H1 (cell line): Measurements from ENCODE around the gene PLCB2. TPM values are rescaled to one million over a fixed set of nuclear protein-coding genes. Genes with fewer than 3 reads are reported as not detected.

ENCODE experiments used
- CTCF ChIA-PET: fragments of 300-600 bp; sonication (Branson Sonifier 250); formaldehyde crosslinking; loops from one replicate; lab custom pipeline; 2021; ENCODE audit not compliant: partially characterized antibody; lab: Charles Lee
- POLR2A ChIA-PET: fragments of 300-600 bp; sonication (Branson Sonifier 250); formaldehyde crosslinking; loops from one replicate; lab custom pipeline; 2021; ENCODE audit warnings: inconsistent platforms; ENCODE audit not compliant: partially characterized antibody; lab: Charles Lee
- DNase-seq, 2 experiments: peaks; one replicate each; pipeline versions ENCODE4 v3.0.0 to v3.0.0-alpha.2; 2010 to 2022; ENCODE audit warnings: low spot score in 2 of 2, low read depth in 1 of 2, mixed read lengths in 1 of 2
- FAIRE-seq: peaks from 2 replicates; lab custom pipeline; 2011; peaks lifted over from hg19 to GRCh38; lab: Jason Lieb, UNC
- H2AFZ ChIP-seq: 2 replicates; pipeline ENCODE4 v1.8.1; 2012; ENCODE audit warnings: low read length, inconsistent platforms
- H2AK5ac ChIP-seq: 2 replicates; pipeline ENCODE4 v1.6.1; 2013; ENCODE audit warnings: low read depth, low read length
- H2BK120ac ChIP-seq: replicated peaks from 2 replicates; pipeline ENCODE3; 2013; ENCODE audit warnings: low read depth, low read length, inconsistent platforms
- H2BK12ac ChIP-seq: 2 replicates; pipeline ENCODE4 v1.6.1; 2013; ENCODE audit warnings: low read depth, low read length
- H2BK15ac ChIP-seq: 2 replicates; pipeline ENCODE4 v1.6.1; 2013; ENCODE audit warnings: low read length
- H2BK20ac ChIP-seq: 2 replicates; pipeline ENCODE4 v1.6.1; 2013; ENCODE audit warnings: low read length
- H2BK5ac ChIP-seq: 2 replicates; pipeline ENCODE4 v1.6.1; 2013; ENCODE audit warnings: low read depth, low read length
- H3K14ac ChIP-seq: 2 replicates; pipeline ENCODE4 v1.6.1; 2013; ENCODE audit warnings: inconsistent platforms; ENCODE audit not compliant: insufficient read length
- H3K18ac ChIP-seq: 2 replicates; pipeline ENCODE4 v1.6.1; 2013; ENCODE audit warnings: low read length; ENCODE audit errors: extremely low read depth
- H3K23ac ChIP-seq: 2 replicates; pipeline ENCODE4 v1.6.1; 2013; ENCODE audit warnings: inconsistent platforms; ENCODE audit not compliant: insufficient read length
- H3K23me2 ChIP-seq: 2 replicates; pipeline ENCODE4 v1.6.1; 2013; ENCODE audit warnings: low read depth, low read length
- H3K27ac ChIP-seq: 2 replicates; pipeline ENCODE4 v1.6.1; 2011; ENCODE audit warnings: low read depth, low read length, inconsistent platforms
- H3K27me3 ChIP-seq, 4 experiments: replicated peaks in 1 of 4; 1 replicate in 1 of 4; 2 replicates in 3 of 4; pipeline versions ENCODE4 v1.6.1 to v1.8.1; 2011 to 2013; ENCODE audit warnings: low read length in 3 of 4, mild to moderate bottlenecking in 3 of 4, inconsistent platforms in 2 of 4, mixed read lengths in 2 of 4, moderate library complexity in 1 of 4; ENCODE audit not compliant: control insufficient read depth in 3 of 4, insufficient read depth in 3 of 4; ENCODE audit errors: extremely low read depth in 1 of 4
- H3K36me3 ChIP-seq, 4 experiments: 2 replicates each; pipeline versions ENCODE4 v1.6.1 to v1.8.1; 2011 to 2013; ENCODE audit warnings: mild to moderate bottlenecking in 4 of 4, low read length in 3 of 4, moderate library complexity in 2 of 4, control low read depth in 1 of 4, inconsistent platforms in 1 of 4; ENCODE audit not compliant: insufficient read depth in 4 of 4, control insufficient read depth in 2 of 4
- H3K4ac ChIP-seq: replicated peaks from 2 replicates; pipeline ENCODE3; 2013; ENCODE audit warnings: low read length, low read depth, mixed read lengths, inconsistent platforms; ENCODE audit not compliant: insufficient read length
- H3K4me1 ChIP-seq, 4 experiments: replicated peaks in 1 of 4; 1 replicate in 1 of 4; 2 replicates in 3 of 4; pipeline versions ENCODE4 v1.6.1 to v1.8.1; 2011 to 2013; ENCODE audit warnings: low read length in 3 of 4, inconsistent platforms in 2 of 4, mixed read lengths in 1 of 4; ENCODE audit not compliant: insufficient read depth in 4 of 4, control insufficient read depth in 3 of 4
- H3K4me2 ChIP-seq, 2 experiments: 2 replicates each; pipeline versions ENCODE4 v1.6.1 to v1.8.1; 2011 to 2013; ENCODE audit warnings: low read depth in 2 of 2, low read length in 2 of 2, control low read depth in 1 of 2, inconsistent platforms in 1 of 2, mild to moderate bottlenecking in 1 of 2; ENCODE audit not compliant: insufficient read depth in 1 of 2
- H3K4me3 ChIP-seq, 4 experiments: fragments of 200-600, 300-600 bp in 1 of 4; sonication (generic), shearing (Covaris generic), sonication (Bioruptor Twin) in 1 of 4; 2 replicates each; pipeline versions ENCODE4 v1.5.1 to v1.8.1; 2011 to 2016; ENCODE audit warnings: low read length in 4 of 4, low read depth in 3 of 4, control low read depth in 2 of 4, inconsistent platforms in 2 of 4, mild to moderate bottlenecking in 2 of 4, mixed read lengths in 1 of 4, moderate library complexity in 1 of 4; ENCODE audit not compliant: insufficient read depth in 2 of 4; ENCODE audit errors: extremely low read depth in 1 of 4
- H3K56ac ChIP-seq: replicated peaks from 2 replicates; pipeline ENCODE3; 2013; ENCODE audit warnings: low read depth, mild to moderate bottlenecking, mixed read lengths, low read length, inconsistent platforms; ENCODE audit not compliant: insufficient read length
- H3K79me1 ChIP-seq: 2 replicates; pipeline ENCODE4 v1.6.1; 2013; ENCODE audit warnings: low read depth, low read length, control low read depth
- H3K79me2 ChIP-seq, 2 experiments: 2 replicates each; pipeline versions ENCODE4 v1.6.1 to v1.8.1; 2012 to 2013; ENCODE audit warnings: low read length in 2 of 2, mild to moderate bottlenecking in 2 of 2, inconsistent platforms in 1 of 2; ENCODE audit not compliant: insufficient read depth in 2 of 2, control insufficient read depth in 1 of 2
- H3K9ac ChIP-seq, 4 experiments: replicated peaks in 1 of 4; 1 replicate in 1 of 4; 2 replicates in 3 of 4; pipeline versions ENCODE4 v1.6.1 to v1.8.1; 2011 to 2013; ENCODE audit warnings: low read depth in 3 of 4, low read length in 3 of 4, control low read depth in 2 of 4, mild to moderate bottlenecking in 2 of 4, moderate library complexity in 2 of 4, inconsistent platforms in 1 of 4; ENCODE audit errors: extremely low read depth in 1 of 4
- H3K9me3 ChIP-seq, 2 experiments: 2 replicates each; pipeline versions ENCODE4 v1.6.1 to v1.8.1; 2012 to 2013; ENCODE audit warnings: mild to moderate bottlenecking in 2 of 2, moderate library complexity in 2 of 2, control low read depth in 1 of 2, inconsistent platforms in 1 of 2, low read depth in 1 of 2, low read length in 1 of 2, mixed read lengths in 1 of 2; ENCODE audit not compliant: insufficient read depth in 2 of 2
- H4K20me1 ChIP-seq, 2 experiments: replicated peaks in 1 of 2; 2 replicates each; pipeline versions ENCODE3 to v1.8.1; 2011 to 2013; ENCODE audit warnings: inconsistent platforms in 2 of 2, low read length in 2 of 2, mild to moderate bottlenecking in 1 of 2; ENCODE audit not compliant: insufficient read depth in 2 of 2, control insufficient read depth in 1 of 2
- H4K5ac ChIP-seq: 2 replicates; pipeline ENCODE4 v1.6.1; 2013; ENCODE audit warnings: low read length, low read depth, mixed read lengths, inconsistent platforms; ENCODE audit not compliant: insufficient read length
- H4K8ac ChIP-seq: 2 replicates; pipeline ENCODE4 v1.8.0; 2013; ENCODE audit warnings: mild to moderate bottlenecking, moderate library complexity, low read length, inconsistent platforms; ENCODE audit not compliant: insufficient read depth; ENCODE audit errors: extremely low read depth
- H4K91ac ChIP-seq: replicated peaks from 2 replicates; pipeline ENCODE3; 2013; ENCODE audit warnings: low read length, mixed read lengths, inconsistent platforms; ENCODE audit not compliant: insufficient read length
- NANOG ChIP-seq: IDR thresholded peaks from 2 replicates; pipeline ENCODE4 v1.6.1; 2011; ENCODE audit warnings: low read length, low read depth, mild to moderate bottlenecking, inconsistent platforms; ENCODE audit not compliant: insufficient read depth, poor library complexity, severe bottlenecking
- RAD21 ChIP-seq, 2 experiments: IDR thresholded peaks in 1 of 2; conservative IDR thresholded peaks in 1 of 2; 2 replicates each; pipeline ENCODE4 v1.6.1; 2011; ENCODE audit warnings: low read depth in 2 of 2, low read length in 2 of 2, improper control_type of control experiment in 1 of 2, inconsistent platforms in 1 of 2, mild to moderate bottlenecking in 1 of 2, moderate library complexity in 1 of 2
- WGBS, 2 experiments: shearing (Covaris generic) in 1 of 2; methylation state at CpG; one replicate each; pipeline versions ENCODE4 v1.1.6 to v1.1.7; 2013 to 2015; ENCODE audit warnings: low lambda C conversion rate in 2 of 2, mixed read lengths in 2 of 2, inconsistent platforms in 1 of 2, low coverage in 1 of 2, missing lambda C conversion rate in 1 of 2; ENCODE audit not compliant: insufficient replicate concordance in 2 of 2, insufficient coverage in 1 of 2, insufficient read length in 1 of 2; ENCODE audit errors: extremely low coverage in 1 of 2, missing lambda C conversion rate in 1 of 2; 5-methylcytosine and 5-hydroxymethylcytosine counted together
- polyA plus RNA-seq, 7 experiments: library from polyadenylated mRNA; depleted of rRNA in 3 of 7; stranded (reverse) in 5 of 7; unstranded in 2 of 7; fragments of >200 nt in 5 of 7; fragments of 200-250 nt in 2 of 7; gene quantifications; 1 replicate in 5 of 7; 2 replicates in 1 of 7; 4 replicates in 1 of 7; pipeline versions ENCODE4 v1.2.1 to v1.2.3, GENCODE V29; 2011 to 2013; ENCODE audit warnings: missing spikeins in 2 of 7, mixed read lengths in 2 of 7
- total RNA-seq: library from RNA; stranded (reverse); fragmentation: NEBNext Ultra II Directional; extraction: Animal tissue kit (Norgen Biotek cat#: 25700); gene quantifications from 2 replicates; pipeline ENCODE4 v1.2.1, GENCODE V29; 2021
- TF ChIP-seq, protein P1 (sequence below), 3 experiments: IDR thresholded peaks; 1 replicate in 2 of 3; 2 replicates in 1 of 3; pipeline versions ENCODE4 v1.5.1 to v1.6.1; 2011; ENCODE audit warnings: low read length in 3 of 3, mild to moderate bottlenecking in 3 of 3, inconsistent platforms in 2 of 3, low read depth in 1 of 3, moderate library complexity in 1 of 3; ENCODE audit not compliant: insufficient read depth in 1 of 3; ENCODE audit errors: control extremely low read depth in 1 of 3

Gene PLCB2
- total and polyA plus RNA-seq, 2 of the 8 experiments (the other 6 are each of a cell fraction or from before 2014, with no cell fraction given) = 7.2 to 8.4 TPM

DNA sequence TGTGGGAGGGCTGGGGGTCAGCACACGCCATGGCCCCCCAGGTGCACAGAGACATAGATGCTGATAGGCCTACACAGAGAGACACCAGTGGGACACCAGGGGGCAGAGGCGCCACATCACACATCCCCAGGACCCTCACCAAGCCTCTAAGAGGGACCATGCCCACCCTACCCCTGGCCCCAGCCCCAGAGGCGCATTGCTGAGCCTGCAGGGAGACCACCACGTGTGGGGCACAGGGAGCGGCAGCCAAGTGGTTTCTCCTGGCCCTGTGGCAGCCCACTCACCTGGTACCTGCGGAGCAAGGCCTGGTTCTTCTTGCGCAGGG, 31.8 kb upstream of the PLCB2 start:
- H2BK12ac ChIP-seq = peak overlapping the region; percentile 68; the same call in 1 of the 2 replicates
- peak overlapping the region; percentile 57 for H3K18ac ChIP-seq
- no peaks in the 10 kb centered on the region for H3K36me3 ChIP-seq
- peak overlapping the region; percentile 38 for H2BK120ac ChIP-seq
- H3K56ac ChIP-seq = no peak overlapping the region
- 83% methylated on average over 6 of the region's 7 CpGs; no CpG with 5 or more reads in 1 of the 2 experiments for WGBS, 2 experiments
- no peak overlapping the region for H3K23ac ChIP-seq
- ChIA-PET POLR2A (interaction anchor here (0.5 to 8.1 kb wide), 7 partner anchors 13 to 54 kb away, joined by 3 to 66 read pairs (median 4); partner anchors contain the start of gene INAFM2), CTCF (interaction anchor here (0.6 to 27.4 kb wide), 18 partner anchors 12 to 540 kb away, joined by 3 to 584 read pairs (median 25); partner anchors contain the start of genes ANKRD63, DISP2, INAFM2 and IVD)
- no peak overlapping the region for H3K4me3 ChIP-seq
- peak overlapping the region; percentile 88; the same call in 1 of the 2 replicates for H2BK15ac ChIP-seq
- peak overlapping the region; percentile 75 for H3K4ac ChIP-seq
- DNase-seq (peak in 1 of 2 experiments; percentile 54), FAIRE-seq (no peak)
- no peak overlapping the region for H3K9ac ChIP-seq
- H4K8ac ChIP-seq = peak overlapping the region; percentile 20
- H3K4me1 ChIP-seq = peaks cover 0 to 37% (median 24%) of the 10 kb centered on the region in 4 experiments; a peak in 6 of 7 replicates
- no peak overlapping the region for H3K14ac ChIP-seq
- no peak overlapping the region for H3K27ac ChIP-seq
- H2BK20ac ChIP-seq = peak overlapping the region; percentile 90
- TF ChIP-seq, protein P1, sequence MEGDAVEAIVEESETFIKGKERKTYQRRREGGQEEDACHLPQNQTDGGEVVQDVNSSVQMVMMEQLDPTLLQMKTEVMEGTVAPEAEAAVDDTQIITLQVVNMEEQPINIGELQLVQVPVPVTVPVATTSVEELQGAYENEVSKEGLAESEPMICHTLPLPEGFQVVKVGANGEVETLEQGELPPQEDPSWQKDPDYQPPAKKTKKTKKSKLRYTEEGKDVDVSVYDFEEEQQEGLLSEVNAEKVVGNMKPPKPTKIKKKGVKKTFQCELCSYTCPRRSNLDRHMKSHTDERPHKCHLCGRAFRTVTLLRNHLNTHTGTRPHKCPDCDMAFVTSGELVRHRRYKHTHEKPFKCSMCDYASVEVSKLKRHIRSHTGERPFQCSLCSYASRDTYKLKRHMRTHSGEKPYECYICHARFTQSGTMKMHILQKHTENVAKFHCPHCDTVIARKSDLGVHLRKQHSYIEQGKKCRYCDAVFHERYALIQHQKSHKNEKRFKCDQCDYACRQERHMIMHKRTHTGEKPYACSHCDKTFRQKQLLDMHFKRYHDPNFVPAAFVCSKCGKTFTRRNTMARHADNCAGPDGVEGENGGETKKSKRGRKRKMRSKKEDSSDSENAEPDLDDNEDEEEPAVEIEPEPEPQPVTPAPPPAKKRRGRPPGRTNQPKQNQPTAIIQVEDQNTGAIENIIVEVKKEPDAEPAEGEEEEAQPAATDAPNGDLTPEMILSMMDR (IDR thresholded peaks at IDR 0.05; ENCODE audit: control extremely low read depth in 1 of 3, insufficient read depth in 1 of 3, low read depth in 1 of 3, low read length in 3 of 3) = peak in 2 of 3 experiments; percentile 16 to 34; a peak in 2 of 4 replicates
- TF ChIP-seq RAD21 (IDR thresholded peaks at IDR 0.05 in 1 of 2, conservative IDR thresholded peaks at IDR 0.05 in 1 of 2; ENCODE audit: low read depth in 2 of 2, low read length in 2 of 2) = peak; percentile 50 to 55
- TF ChIP-seq NANOG = no peak
- no peak overlapping the region for H2AFZ ChIP-seq
- no peaks in the 10 kb centered on the region for H3K9me3 ChIP-seq
- no peaks in the 10 kb centered on the region for H4K20me1 ChIP-seq
- no peak overlapping the region for H4K5ac ChIP-seq
- H3K23me2 ChIP-seq = no peaks in the 10 kb centered on the region
- H3K27me3 ChIP-seq = peaks cover 0 to 4% (median under 1%) of the 10 kb centered on the region in 4 experiments; a peak in 1 of 7 replicates
- 0 out of 2 replicates have a peak overlapping the region, but pooled peaks have one; percentile 28 for H2AK5ac ChIP-seq
- no peaks in the 10 kb centered on the region for H3K79me1 ChIP-seq
- H3K79me2 ChIP-seq = no peaks in the 10 kb centered on the region
- H3K4me2 ChIP-seq = no peak overlapping the region
- peak overlapping the region; percentile 52; the same call in 1 of the 2 replicates for H2BK5ac ChIP-seq
- H4K91ac ChIP-seq = peak overlapping the region; percentile 3
